Lung (tissue), 12 donors: ENCODE data around the gene GLIS1. TPM values are rescaled to one million over a fixed set of nuclear protein-coding genes. Genes with fewer than 3 reads are reported as not detected.

Source experiments
- ATAC-seq: fragments of 200-7000 bp; cut with Tn5 transposase; one replicate; pipeline ENCODE4 v1.9.1; 2020; ENCODE audit warnings: moderate number of reproducible peaks; ENCODE audit not compliant: insufficient read depth, low FRiP score
- DNase-seq, 3 donors: peaks; one replicate each; pipeline ENCODE4 v3.0.0-alpha.2; 2013 to 2017
- H3K27ac ChIP-seq, 2 donors: one replicate each; pipeline ENCODE4 v1.5.1; 2013; ENCODE audit warnings: mild to moderate bottlenecking in 2 of 2, moderate library complexity in 2 of 2, control low read depth in 1 of 2, inconsistent platforms in 1 of 2, low read depth in 1 of 2, low read length in 1 of 2
- H3K27me3 ChIP-seq, 3 donors: one replicate each; pipeline ENCODE4 v1.5.1; 2013; ENCODE audit warnings: low read length in 2 of 3; ENCODE audit not compliant: control insufficient read depth in 3 of 3, insufficient read depth in 3 of 3
- H3K36me3 ChIP-seq, 4 donors: one replicate each; pipeline ENCODE4 v1.5.1; 2013; ENCODE audit warnings: low read length in 4 of 4, mild to moderate bottlenecking in 1 of 4, moderate library complexity in 1 of 4; ENCODE audit not compliant: control insufficient read depth in 4 of 4, insufficient read depth in 4 of 4
- H3K4me1 ChIP-seq, 5 donors: one replicate each; pipeline ENCODE4 v1.5.1; 2013; ENCODE audit warnings: low read length in 5 of 5, mild to moderate bottlenecking in 2 of 5, moderate library complexity in 1 of 5; ENCODE audit not compliant: control insufficient read depth in 5 of 5, insufficient read depth in 5 of 5
- H3K4me3 ChIP-seq: one replicate; pipeline ENCODE4 v1.5.1; 2013; ENCODE audit warnings: mild to moderate bottlenecking, control low read depth, moderate library complexity
- H3K9ac ChIP-seq, 2 donors: one replicate each; pipeline ENCODE4 v1.5.1; 2013; ENCODE audit warnings: low read length in 2 of 2, control low read depth in 1 of 2; ENCODE audit not compliant: insufficient read depth in 1 of 2
- H3K9me3 ChIP-seq, 4 donors: one replicate each; pipeline ENCODE4 v1.5.1; 2013; ENCODE audit warnings: low read length in 3 of 4, mild to moderate bottlenecking in 1 of 4, moderate library complexity in 1 of 4; ENCODE audit not compliant: control insufficient read depth in 4 of 4, insufficient read depth in 3 of 4
- WGBS, 2 donors: extraction: QIAGEN DNeasy Blood & Tissue Kit; methylation state at CpG; one replicate each; pipeline ENCODE4 v1.1.7; 2013; 5-methylcytosine and 5-hydroxymethylcytosine counted together
- polyA plus RNA-seq, 2 donors: library from polyadenylated mRNA; stranded (reverse); fragments of 200-250 nt; gene quantifications; one replicate each; pipeline ENCODE4 v1.2.1, GENCODE V29; 2013
- total RNA-seq, 2 donors: library from RNA; depleted of rRNA in 1 of 2; stranded (reverse); fragments of >200 nt in 1 of 2; gene quantifications; one replicate each; pipeline ENCODE4 v1.2.1, GENCODE V29; 2014 to 2021
- TF ChIP-seq, protein P1 (sequence below): IDR thresholded peaks from 2 replicates; pipeline ENCODE4 v1.5.1; 2012; ENCODE audit warnings: mild to moderate bottlenecking; ENCODE audit errors: control extremely low read depth, extremely low read depth
- donor health status: control.
- donor health status: control.
- donor health status: Bipolar disorder and iron deficiency.
- donor health status: healthy.
- donor health status: DM: yes; HTN: yes; CAD: no.

Gene GLIS1
- total and polyA plus RNA-seq, 4 donors = 0.05 to 0.18 (median 0.17) TPM; not detected in 1

- Histone ChIP-seq H3K36me3 (no peaks in the 10 kb centered on the region), H3K27ac (no peak overlapping the region), H3K4me3 (no peak overlapping the region), H3K9me3 (peaks cover 0 to 3% (median 0%) of the 10 kb centered on the region in 4 donors), H3K27me3 (no peaks in the 10 kb centered on the region), H3K9ac (no peak overlapping the region), H3K4me1 (peaks cover 0 to 14% (median 0%) of the 10 kb centered on the region in 5 donors)
- ATAC-seq (no peak), DNase-seq (peak in 2 of 3 donors; percentile 16 to 52)
- TF ChIP-seq, protein P1, sequence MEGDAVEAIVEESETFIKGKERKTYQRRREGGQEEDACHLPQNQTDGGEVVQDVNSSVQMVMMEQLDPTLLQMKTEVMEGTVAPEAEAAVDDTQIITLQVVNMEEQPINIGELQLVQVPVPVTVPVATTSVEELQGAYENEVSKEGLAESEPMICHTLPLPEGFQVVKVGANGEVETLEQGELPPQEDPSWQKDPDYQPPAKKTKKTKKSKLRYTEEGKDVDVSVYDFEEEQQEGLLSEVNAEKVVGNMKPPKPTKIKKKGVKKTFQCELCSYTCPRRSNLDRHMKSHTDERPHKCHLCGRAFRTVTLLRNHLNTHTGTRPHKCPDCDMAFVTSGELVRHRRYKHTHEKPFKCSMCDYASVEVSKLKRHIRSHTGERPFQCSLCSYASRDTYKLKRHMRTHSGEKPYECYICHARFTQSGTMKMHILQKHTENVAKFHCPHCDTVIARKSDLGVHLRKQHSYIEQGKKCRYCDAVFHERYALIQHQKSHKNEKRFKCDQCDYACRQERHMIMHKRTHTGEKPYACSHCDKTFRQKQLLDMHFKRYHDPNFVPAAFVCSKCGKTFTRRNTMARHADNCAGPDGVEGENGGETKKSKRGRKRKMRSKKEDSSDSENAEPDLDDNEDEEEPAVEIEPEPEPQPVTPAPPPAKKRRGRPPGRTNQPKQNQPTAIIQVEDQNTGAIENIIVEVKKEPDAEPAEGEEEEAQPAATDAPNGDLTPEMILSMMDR = no peak
- WGBS, 2 donors = 64 to 70% methylated on average over 22 of the region's 22 CpGs
Observed at GRCh38 chr1:53620061-53620855, 118.7 kb downstream of the GLIS1 start.

DNA sequence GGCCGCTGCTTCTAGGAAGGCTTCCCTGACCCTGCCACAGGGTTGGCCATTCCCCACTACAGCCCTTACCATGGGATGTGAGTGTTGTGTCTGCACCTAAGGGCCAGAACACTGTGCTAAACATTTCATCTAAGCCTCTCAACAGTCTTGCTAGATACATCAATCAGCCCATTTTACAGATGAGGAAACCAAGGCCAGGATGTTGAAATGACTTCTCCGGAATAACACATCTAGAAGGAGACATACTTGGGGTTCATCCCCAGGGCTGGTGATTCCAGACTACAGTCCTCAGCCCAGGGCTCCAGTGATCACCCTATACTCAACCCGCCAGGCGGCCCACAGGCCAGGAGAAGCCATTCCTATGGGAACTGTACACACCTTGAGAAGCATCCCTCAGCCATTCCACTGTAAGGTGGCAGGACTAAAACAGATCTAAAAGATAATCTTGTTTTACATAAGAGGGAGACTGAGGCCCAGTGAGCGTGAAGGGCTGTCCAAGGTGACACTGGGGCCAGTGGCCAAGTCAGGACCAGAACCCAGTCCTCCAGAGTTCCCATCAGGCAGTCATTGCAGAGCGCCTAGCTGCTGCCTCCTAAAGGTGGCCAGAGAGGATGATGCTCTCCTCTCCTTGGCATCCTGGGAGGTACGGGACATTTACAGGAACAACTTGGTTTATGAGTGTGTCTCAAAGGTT lies 119.5 kb downstream of the GLIS1 start:
- Histone ChIP-seq H3K9me3 (peaks cover 0 to 3% (median 0%) of the 10 kb centered on the region in 4 donors), H3K27me3 (peaks cover 0 to 2% (median 2%) of the 10 kb centered on the region in 3 donors), H3K4me3 (no peak overlapping the region), H3K4me1 (peaks cover 0 to 14% (median 0%) of the 10 kb centered on the region in 5 donors), H3K9ac (no peak overlapping the region), H3K27ac (no peak overlapping the region), H3K36me3 (no peaks in the 10 kb centered on the region)
- TF ChIP-seq, protein P1 = no peak
- WGBS, 2 donors = 94 to 96% methylated on average over 7 of the region's 7 CpGs
- DNase-seq = no peak
- no peak for ATAC-seq

DNA sequence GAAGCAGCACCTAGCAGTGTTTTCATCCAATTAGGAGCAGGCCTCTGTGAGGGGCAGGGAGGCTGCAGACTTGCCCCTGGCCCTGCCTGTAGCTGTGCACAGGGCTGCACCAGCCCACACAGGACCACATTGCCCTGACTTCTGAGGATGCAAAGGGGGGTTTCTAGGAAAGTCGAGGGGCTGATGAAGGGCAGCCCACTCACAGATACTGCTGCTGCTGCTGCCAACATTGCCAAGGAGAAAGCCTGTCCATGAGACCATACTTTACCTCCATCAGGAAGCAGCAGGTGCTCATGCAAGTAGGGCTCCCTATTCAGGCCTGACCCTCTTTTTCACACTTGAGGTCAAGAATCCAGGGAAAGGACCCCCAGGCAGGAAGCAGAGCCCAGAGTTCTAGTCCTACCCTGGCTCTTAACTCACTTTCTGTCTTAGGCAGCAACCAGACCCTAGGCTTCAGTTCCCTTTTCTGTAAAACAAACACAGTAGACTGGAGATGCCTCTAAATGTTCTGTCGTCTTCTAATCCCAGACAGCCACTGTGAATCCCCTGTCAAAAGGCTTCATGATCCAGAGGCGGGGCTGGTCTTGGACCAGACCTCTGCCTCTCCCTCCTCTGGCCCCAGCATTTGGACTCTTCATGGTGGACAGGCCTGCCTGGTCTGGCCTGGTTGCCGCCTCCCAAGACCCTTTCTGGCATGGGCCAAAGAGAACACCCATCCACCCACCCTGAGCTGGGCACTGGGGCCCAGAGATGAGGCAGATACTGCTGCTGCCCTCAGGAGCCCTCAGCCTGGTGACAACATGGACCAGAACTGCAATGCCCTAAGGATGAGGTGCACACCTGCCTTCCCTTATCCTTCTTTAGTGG lies 120.2 kb downstream of the GLIS1 start:
- TF ChIP-seq, protein P1 = no peak
- Histone ChIP-seq H3K27me3 (peaks cover 0 to 3% (median 3%) of the 10 kb centered on the region in 3 donors), H3K27ac (no peak overlapping the region), H3K4me1 (peaks cover 0 to 14% (median 0%) of the 10 kb centered on the region in 5 donors), H3K9ac (no peak overlapping the region), H3K4me3 (no peak overlapping the region), H3K36me3 (no peaks in the 10 kb centered on the region), H3K9me3 (peaks cover 0 to 3% (median 0%) of the 10 kb centered on the region in 4 donors)
- WGBS, 2 donors = 77 to 83% methylated on average over 4 of the region's 4 CpGs
- ATAC-seq = no peak
- no peak for DNase-seq
